NCI-H510A (cell line): ENCODE data around the gene PARP8.
"Not testable (repeated sequence)": the region's sequence is repeated elsewhere in the genome, so short reads cannot be mapped to it uniquely, and the experiment has no call there.

Source experiments
- DNase-seq: peaks from one replicate; lab custom pipeline; 2025; lab: John Stamatoyannopoulos, UW

The PARP8 gene

GRCh38 chr5:50786073-50786472, 119.6 kb downstream of the PARP8 start:
- no peak for DNase-seq

- DNase-seq = no peak
Observed at GRCh38 chr5:50791813-50792212, 125.4 kb downstream of the PARP8 start.

- no peak for DNase-seq
Observed at GRCh38 chr5:50792843-50793242, 126.4 kb downstream of the PARP8 start.

- DNase-seq = no peak
Observed at GRCh38 chr5:50794812-50795211, 128.4 kb downstream of the PARP8 start.

GRCh38 chr5:50798002-50798401, 131.6 kb downstream of the PARP8 start:
- DNase-seq = no peak

- DNase-seq = no peak
Observed at GRCh38 chr5:50799596-50799995, 133.2 kb downstream of the PARP8 start.

GRCh38 chr5:50800410-50800809, 134.0 kb downstream of the PARP8 start:
- DNase-seq = no peak

- DNase-seq = no peak
Observed at GRCh38 chr5:50807661-50808060, 141.2 kb downstream of the PARP8 start.

GRCh38 chr5:50808406-50808805, 142.0 kb downstream of the PARP8 start:
- no peak for DNase-seq

GRCh38 chr5:50811746-50812145, 145.3 kb downstream of the PARP8 start:
- not testable (repeated sequence) for DNase-seq

GRCh38 chr5:50813691-50814090, 147.3 kb downstream of the PARP8 start:
- DNase-seq = no peak

- no peak for DNase-seq
Observed at GRCh38 chr5:50814556-50814955, 148.1 kb downstream of the PARP8 start.

- DNase-seq = no peak
Observed at GRCh38 chr5:50822046-50822445, 155.6 kb downstream of the PARP8 start.

- no peak for DNase-seq
Observed at GRCh38 chr5:50822761-50823160, 156.3 kb downstream of the PARP8 start.

GRCh38 chr5:50823568-50823967, 157.1 kb downstream of the PARP8 start:
- DNase-seq = no peak

- no peak for DNase-seq
Observed at GRCh38 chr5:50824109-50824508, 157.7 kb downstream of the PARP8 start.

- no peak for DNase-seq
Observed at GRCh38 chr5:50827516-50828247, 161.2 kb downstream of the PARP8 start.

- no peak for DNase-seq
Observed at GRCh38 chr5:50829023-50829422, 162.6 kb downstream of the PARP8 start.

- DNase-seq = no peak
Observed at GRCh38 chr5:50832657-50833284, 166.3 kb downstream of the PARP8 start.

- DNase-seq = no peak
Observed at GRCh38 chr5:50836356-50836755, 169.9 kb downstream of the PARP8 start.

GRCh38 chr5:50839472-50839871, 173.0 kb downstream of the PARP8 start:
- DNase-seq = no peak

- no peak for DNase-seq
Observed at GRCh38 chr5:50843091-50843490, 176.7 kb downstream of the PARP8 start.

GRCh38 chr5:50846261-50846660, 179.8 kb downstream of the PARP8 start:
- no peak for DNase-seq

- no peak for DNase-seq
Observed at GRCh38 chr5:50849554-50849953, 183.1 kb downstream of the PARP8 start.
